ENCODE data around the gene SYNGR3. TPM values are rescaled to one million over a fixed set of nuclear protein-coding genes. Genes with fewer than 3 reads are reported as not detected.
A peak's percentile ranks its signal among the peaks of the same experiment; 100 is the strongest.

SYNGR3 gene
- polyA plus RNA-seq, 3 donors, result 0.20 to 0.29 TPM; not detected in 1

DNA sequence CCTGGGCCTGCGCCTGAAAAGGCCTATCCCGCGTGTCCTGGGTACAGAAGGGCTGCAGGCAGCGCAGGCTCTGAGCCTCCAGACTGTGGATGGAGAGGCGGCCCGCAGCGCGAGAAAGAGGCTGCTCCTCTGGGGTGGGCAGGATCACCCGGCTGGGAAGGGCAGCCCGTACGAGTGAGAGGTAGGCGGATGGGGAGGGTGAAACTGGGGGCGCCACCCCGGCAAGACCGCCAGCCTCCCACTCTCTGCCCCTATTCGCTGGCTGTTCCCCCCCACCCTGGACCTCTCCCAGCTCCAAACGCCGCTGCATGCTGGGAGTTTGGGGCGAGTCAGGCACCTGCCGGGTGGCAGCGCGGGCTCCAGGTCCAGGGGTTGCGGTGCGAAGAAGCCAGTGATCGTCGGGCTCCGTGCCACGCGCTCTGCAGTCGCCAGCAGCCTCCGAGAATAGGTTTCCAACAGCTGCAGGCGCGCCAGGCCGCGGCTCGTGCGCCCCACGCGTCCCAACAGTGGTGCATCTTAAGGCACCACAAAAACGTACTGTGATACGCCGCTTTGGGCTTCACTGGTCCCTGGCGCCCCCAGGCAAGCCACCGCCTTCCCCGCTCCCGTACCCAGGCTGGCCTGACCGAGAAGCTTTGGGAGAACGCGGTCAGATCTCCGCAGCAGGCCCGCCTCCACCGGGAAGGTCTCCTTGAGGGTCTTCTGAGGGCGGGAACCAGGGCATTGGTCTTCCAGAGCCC is 9.6 kb upstream of the SYNGR3 start:
- no peak for DNase-seq
- peaks cover 37 to 43% of the 10 kb centered on the region in 2 donors for H3K36me3 Mint-ChIP-seq
- Histone ChIP-seq H3K27ac (ENCODE audit: low read depth in 1 of 2, low read length in 2 of 2) (no peak overlapping the region), H3K4me2 (replicated peaks; ENCODE audit: extremely low read depth, low read length, poor library complexity, severe bottlenecking) (no peak overlapping the region), H3K36me3 (replicated peaks in 1 of 2; ENCODE audit: control insufficient read depth in 1 of 2, insufficient read depth in 2 of 2, low read length in 2 of 2) (peaks cover 33 to 36% of the 10 kb centered on the region in 2 donors), H4K20me1 (ENCODE audit: insufficient read depth, low read length) (peaks cover 8% of the 10 kb centered on the region), H3K9ac (ENCODE audit: insufficient read depth, low read length, poor library complexity, severe bottlenecking) (no peak overlapping the region), H3K9me3 (replicated peaks in 1 of 2; ENCODE audit: control insufficient read depth in 1 of 2, insufficient read depth in 1 of 2, low read length in 2 of 2) (peaks cover 0 to 17% of the 10 kb centered on the region in 2 donors), H3K79me2 (ENCODE audit: insufficient read depth, low read length) (no peaks in the 10 kb centered on the region), H2AFZ (ENCODE audit: insufficient read depth, low read depth, low read length, poor library complexity, severe bottlenecking) (no peak overlapping the region), H3K4me1 (ENCODE audit: control insufficient read depth in 1 of 2, insufficient read depth in 2 of 2, low read length in 2 of 2) (peaks cover 17 to 24% of the 10 kb centered on the region in 2 donors), H3K27me3 (ENCODE audit: control insufficient read depth in 2 of 2, insufficient read depth in 2 of 2, low read length in 2 of 2) (peaks cover 30 to 48% of the 10 kb centered on the region in 2 donors), H3K4me3 (replicated peaks in 1 of 3; ENCODE audit: low read depth in 2 of 3, low read length in 3 of 3) (no peak overlapping the region)
- H3K4me1 Mint-ChIP-seq, result peaks cover 14% of the 10 kb centered on the region
- peaks cover 46 to 63% (median 52%) of the 10 kb centered on the region in 3 donors for H3K27me3 Mint-ChIP-seq (ENCODE audit: low read depth in 3 of 3)
- H3K4me3 Mint-ChIP-seq, result peak overlapping the region in 1 of 2 donors; percentile 89
- H3K9me3 Mint-ChIP-seq, result peaks cover 0 to 12% (median 5%) of the 10 kb centered on the region in 7 donors
- 8% methylated on average over 44 of the region's 53 CpGs for WGBS (ENCODE audit: insufficient coverage)
- intact Hi-C loops (cut with micrococcal nuclease), result no loop called here
- H3K27ac Mint-ChIP-seq, result no peak overlapping the region
- TF ChIP-seq, protein P1, sequence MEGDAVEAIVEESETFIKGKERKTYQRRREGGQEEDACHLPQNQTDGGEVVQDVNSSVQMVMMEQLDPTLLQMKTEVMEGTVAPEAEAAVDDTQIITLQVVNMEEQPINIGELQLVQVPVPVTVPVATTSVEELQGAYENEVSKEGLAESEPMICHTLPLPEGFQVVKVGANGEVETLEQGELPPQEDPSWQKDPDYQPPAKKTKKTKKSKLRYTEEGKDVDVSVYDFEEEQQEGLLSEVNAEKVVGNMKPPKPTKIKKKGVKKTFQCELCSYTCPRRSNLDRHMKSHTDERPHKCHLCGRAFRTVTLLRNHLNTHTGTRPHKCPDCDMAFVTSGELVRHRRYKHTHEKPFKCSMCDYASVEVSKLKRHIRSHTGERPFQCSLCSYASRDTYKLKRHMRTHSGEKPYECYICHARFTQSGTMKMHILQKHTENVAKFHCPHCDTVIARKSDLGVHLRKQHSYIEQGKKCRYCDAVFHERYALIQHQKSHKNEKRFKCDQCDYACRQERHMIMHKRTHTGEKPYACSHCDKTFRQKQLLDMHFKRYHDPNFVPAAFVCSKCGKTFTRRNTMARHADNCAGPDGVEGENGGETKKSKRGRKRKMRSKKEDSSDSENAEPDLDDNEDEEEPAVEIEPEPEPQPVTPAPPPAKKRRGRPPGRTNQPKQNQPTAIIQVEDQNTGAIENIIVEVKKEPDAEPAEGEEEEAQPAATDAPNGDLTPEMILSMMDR (IDR thresholded peaks at IDR 0.05), result no peak

- Mint-ChIP-seq H3K27ac (peak overlapping the region in 1 of 7 donors; percentile 81), H3K4me3 (peak overlapping the region in 1 of 2 donors; percentile 89), H3K27me3 (ENCODE audit: low read depth in 3 of 3) (peaks cover 46 to 63% (median 52%) of the 10 kb centered on the region in 3 donors), H3K4me1 (peaks cover 18% of the 10 kb centered on the region), H3K36me3 (peaks cover 33 to 41% of the 10 kb centered on the region in 2 donors), H3K9me3 (peaks cover 0 to 12% (median 5%) of the 10 kb centered on the region in 7 donors)
- H4K20me1 ChIP-seq (ENCODE audit: insufficient read depth, low read length), result peaks cover 8% of the 10 kb centered on the region
- H3K79me2 ChIP-seq (ENCODE audit: insufficient read depth, low read length), result no peaks in the 10 kb centered on the region
- H3K4me3 ChIP-seq (replicated peaks in 1 of 3; ENCODE audit: low read depth in 2 of 3, low read length in 3 of 3), result no peak overlapping the region
- TF ChIP-seq, protein P1 (IDR thresholded peaks at IDR 0.05), result no peak
- intact Hi-C loops (cut with micrococcal nuclease), result no loop called here
- no peak overlapping the region for H3K27ac ChIP-seq (ENCODE audit: low read depth in 1 of 2, low read length in 2 of 2)
- DNase-seq, result no peak
- no peak overlapping the region for H2AFZ ChIP-seq (ENCODE audit: insufficient read depth, low read depth, low read length, poor library complexity, severe bottlenecking)
- H3K4me2 ChIP-seq (replicated peaks; ENCODE audit: extremely low read depth, low read length, poor library complexity, severe bottlenecking), result no peak overlapping the region
- H3K36me3 ChIP-seq (replicated peaks in 1 of 2; ENCODE audit: control insufficient read depth in 1 of 2, insufficient read depth in 2 of 2, low read length in 2 of 2), result peaks cover 31 to 35% of the 10 kb centered on the region in 2 donors
- H3K4me1 ChIP-seq (ENCODE audit: control insufficient read depth in 1 of 2, insufficient read depth in 2 of 2, low read length in 2 of 2), result peaks cover 20 to 28% of the 10 kb centered on the region in 2 donors
- H3K27me3 ChIP-seq (ENCODE audit: control insufficient read depth in 2 of 2, insufficient read depth in 2 of 2, low read length in 2 of 2), result peaks cover 30 to 48% of the 10 kb centered on the region in 2 donors
- WGBS (ENCODE audit: insufficient coverage), result 32% methylated on average over 16 of the region's 16 CpGs
- H3K9ac ChIP-seq (ENCODE audit: insufficient read depth, low read length, poor library complexity, severe bottlenecking), result no peak overlapping the region
- H3K9me3 ChIP-seq (replicated peaks in 1 of 2; ENCODE audit: control insufficient read depth in 1 of 2, insufficient read depth in 1 of 2, low read length in 2 of 2), result peaks cover 0 to 17% of the 10 kb centered on the region in 2 donors
Measured at GRCh38 chr16:1980770-1981087, 9.0 kb upstream of the SYNGR3 start.

Data from CD14-positive monocyte (primary cell).